ENCODE measurements around the gene WDR6.

The WDR6 gene

DNA sequence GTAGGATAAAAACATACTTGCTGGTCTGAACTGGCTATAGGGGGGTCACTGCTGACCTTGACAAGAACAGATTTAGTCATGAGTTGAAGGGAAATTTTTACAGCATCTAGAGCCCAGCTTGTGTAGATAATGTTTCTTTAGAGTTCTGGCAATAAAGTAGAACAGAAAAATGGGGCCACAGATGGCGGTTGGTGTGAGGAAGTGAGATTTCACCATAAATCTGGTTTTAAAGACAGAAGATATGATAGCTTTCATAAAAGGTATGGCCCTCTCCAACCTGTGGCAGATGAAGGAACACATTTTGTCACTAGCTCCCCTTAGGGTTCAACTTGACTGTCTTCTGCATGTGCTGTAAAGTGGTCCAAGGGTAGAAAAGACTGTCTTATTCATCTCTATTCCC is 46.4 kb downstream of the WDR6 start:
- no peak for DNase-seq (ENCODE audit: low read depth, low spot score)
- H3K4me3 ChIP-seq (ENCODE audit: low read depth, low read length): no peak overlapping the region
- TF ChIP-seq, protein P1, sequence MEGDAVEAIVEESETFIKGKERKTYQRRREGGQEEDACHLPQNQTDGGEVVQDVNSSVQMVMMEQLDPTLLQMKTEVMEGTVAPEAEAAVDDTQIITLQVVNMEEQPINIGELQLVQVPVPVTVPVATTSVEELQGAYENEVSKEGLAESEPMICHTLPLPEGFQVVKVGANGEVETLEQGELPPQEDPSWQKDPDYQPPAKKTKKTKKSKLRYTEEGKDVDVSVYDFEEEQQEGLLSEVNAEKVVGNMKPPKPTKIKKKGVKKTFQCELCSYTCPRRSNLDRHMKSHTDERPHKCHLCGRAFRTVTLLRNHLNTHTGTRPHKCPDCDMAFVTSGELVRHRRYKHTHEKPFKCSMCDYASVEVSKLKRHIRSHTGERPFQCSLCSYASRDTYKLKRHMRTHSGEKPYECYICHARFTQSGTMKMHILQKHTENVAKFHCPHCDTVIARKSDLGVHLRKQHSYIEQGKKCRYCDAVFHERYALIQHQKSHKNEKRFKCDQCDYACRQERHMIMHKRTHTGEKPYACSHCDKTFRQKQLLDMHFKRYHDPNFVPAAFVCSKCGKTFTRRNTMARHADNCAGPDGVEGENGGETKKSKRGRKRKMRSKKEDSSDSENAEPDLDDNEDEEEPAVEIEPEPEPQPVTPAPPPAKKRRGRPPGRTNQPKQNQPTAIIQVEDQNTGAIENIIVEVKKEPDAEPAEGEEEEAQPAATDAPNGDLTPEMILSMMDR (IDR thresholded peaks at IDR 0.05; ENCODE audit: low read depth, low read length): no peak
- in situ Hi-C loops (cut with HindIII; ENCODE audit: low sequenced_read_pairs): no loop called here

DNA sequence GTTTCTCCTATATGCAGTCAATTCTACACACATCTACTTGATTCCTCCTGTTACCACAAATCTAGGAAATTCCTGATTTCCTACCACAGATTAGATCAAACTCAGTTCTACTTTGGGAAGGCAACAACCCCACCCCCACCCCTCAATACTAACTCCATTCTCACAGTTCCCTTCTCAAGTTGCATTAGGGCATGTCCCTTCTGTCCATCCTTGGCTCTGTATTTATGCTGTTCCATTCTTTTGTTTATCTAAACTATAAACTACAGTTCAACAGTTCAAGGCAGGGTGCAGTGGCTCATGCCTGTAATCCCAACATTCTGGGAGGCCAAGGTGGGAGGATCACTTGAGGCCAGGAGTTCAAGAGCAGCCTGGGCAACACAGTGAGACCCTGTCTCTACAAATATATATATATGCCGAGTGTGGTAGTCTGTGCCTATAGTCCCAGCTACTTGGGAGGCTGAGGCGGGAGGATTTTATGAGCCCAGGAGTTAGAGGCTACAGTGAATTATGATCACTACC is 47.2 kb downstream of the WDR6 start:
- no peak for DNase-seq (ENCODE audit: low read depth, low spot score)
- TF ChIP-seq, protein P1 (IDR thresholded peaks at IDR 0.05; ENCODE audit: low read depth, low read length): no peak
- no peak overlapping the region for H3K4me3 ChIP-seq (ENCODE audit: low read depth, low read length)
- in situ Hi-C loops (cut with HindIII; ENCODE audit: low sequenced_read_pairs): no loop called here

DNA sequence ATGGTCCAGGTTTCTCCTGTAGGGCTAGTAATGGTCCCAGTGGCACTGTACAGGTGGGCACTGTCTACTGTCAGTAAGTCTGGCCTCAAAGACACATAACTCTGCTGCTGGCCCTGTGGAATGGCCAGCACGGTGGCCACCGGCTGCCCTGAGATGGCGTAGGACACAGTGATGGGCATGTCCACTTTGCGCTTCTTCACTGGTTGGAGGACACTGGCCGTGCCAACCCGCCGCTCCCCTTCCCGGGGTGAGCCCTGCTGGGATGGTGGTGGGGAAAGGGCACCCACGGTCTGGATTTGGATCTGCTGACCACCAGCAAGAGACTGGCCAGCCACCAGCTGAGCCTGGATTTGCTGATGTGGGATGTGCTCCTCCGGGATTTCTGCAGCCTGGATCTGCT is 50.1 kb downstream of the WDR6 start:
- no peak for DNase-seq (ENCODE audit: low read depth, low spot score)
- in situ Hi-C loops (cut with HindIII; ENCODE audit: low sequenced_read_pairs): no loop called here
- no peak overlapping the region for H3K4me3 ChIP-seq (ENCODE audit: low read depth, low read length)

DNA sequence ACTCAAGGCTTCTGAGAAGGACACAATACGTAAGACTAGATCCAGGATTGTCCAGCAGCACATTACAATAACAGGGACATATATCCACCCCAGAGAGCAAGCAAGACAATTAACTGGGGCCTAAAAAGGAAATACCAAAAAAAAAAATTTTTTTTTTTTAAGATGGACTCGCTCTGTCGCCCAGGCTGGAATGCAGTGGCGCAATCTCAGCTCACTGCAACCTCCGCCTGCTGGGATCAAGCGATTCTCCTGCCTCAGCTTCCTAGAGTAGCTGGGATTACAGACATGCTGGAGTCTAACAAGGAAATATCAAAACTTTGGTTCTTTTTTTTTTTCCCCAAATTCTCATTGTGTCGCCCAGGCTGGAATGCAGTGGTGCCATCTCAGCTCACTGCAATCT is 50.8 kb downstream of the WDR6 start:
- in situ Hi-C loops (cut with HindIII; ENCODE audit: low sequenced_read_pairs): no loop called here
- DNase-seq (ENCODE audit: low read depth, low spot score): no peak

More for the DNA sequence above, 50.1 kb downstream of the WDR6 start:
- TF ChIP-seq, protein P1 (IDR thresholded peaks at IDR 0.05; ENCODE audit: low read depth, low read length): no peak

More for the DNA sequence above, 50.8 kb downstream of the WDR6 start:
- no peak overlapping the region for H3K4me3 ChIP-seq (ENCODE audit: low read depth, low read length)
- TF ChIP-seq, protein P1 (IDR thresholded peaks at IDR 0.05; ENCODE audit: low read depth, low read length): no peak

Measured in astrocyte of the spinal cord (primary cell).